Calu3 (cell line): ENCODE measurements around the gene KRTAP10-12. TPM values are rescaled to one million over a fixed set of nuclear protein-coding genes. Genes with fewer than 3 reads are reported as not detected.

Source experiments
- BruUV-seq: library from RNA; stranded (reverse); fragments of 400-500 nt; replicated peaks from 2 replicates; lab custom pipeline; 2021; lab: Mats Ljungman, UMichigan
- CTCF ChIA-PET: fragments of 300-600 bp; sonication (Branson Sonifier 250); formaldehyde crosslinking; loops from one replicate; lab custom pipeline; 2022; ENCODE audit warnings: antibody characterized with exemption; lab: Charles Lee
- DNase-seq: peaks from one replicate; pipeline ENCODE4 v3.0.0; 2022
- H3K27ac Mint-ChIP-seq: one replicate; pipeline ENCODE4 v1.8.0; 2022; ENCODE audit warnings: mixed read lengths; ENCODE audit not compliant: unreplicated experiment
- H3K27me3 Mint-ChIP-seq: one replicate; pipeline ENCODE4 v1.8.0; 2022; ENCODE audit warnings: mixed read lengths; ENCODE audit not compliant: unreplicated experiment
- H3K36me3 Mint-ChIP-seq: one replicate; pipeline ENCODE4 v1.8.0; 2022; ENCODE audit warnings: mild to moderate bottlenecking, moderate library complexity, mixed read lengths; ENCODE audit not compliant: insufficient read depth, unreplicated experiment
- H3K4me1 Mint-ChIP-seq: one replicate; pipeline ENCODE4 v1.8.0; 2022; ENCODE audit warnings: mild to moderate bottlenecking, low read depth, mixed read lengths; ENCODE audit not compliant: unreplicated experiment
- H3K4me3 Mint-ChIP-seq: one replicate; pipeline ENCODE4 v1.8.0; 2022; ENCODE audit warnings: mild to moderate bottlenecking, low read depth, moderate library complexity, mixed read lengths; ENCODE audit not compliant: unreplicated experiment
- H3K9me3 Mint-ChIP-seq: one replicate; pipeline ENCODE4 v1.8.0; 2022; ENCODE audit warnings: low read depth, mixed read lengths; ENCODE audit not compliant: unreplicated experiment
- intact Hi-C: fragments of 100-400 bp; cut with micrococcal nuclease; formaldehyde crosslinking; loops from one replicate; pipeline ENCODE4 v1.10.0; 2022; ENCODE audit not compliant: unreplicated experiment
- total RNA-seq: library from RNA; stranded (reverse); gene quantifications from 2 replicates; pipeline ENCODE4 v1.2.3, GENCODE V29; 2022
- TF ChIP-seq, protein P1 (sequence below): fragments of 200-600 bp; IDR thresholded peaks from one replicate; pipeline ENCODE4 v1.8.0; 2022; ENCODE audit warnings: antibody characterized with exemption; ENCODE audit not compliant: unreplicated experiment

KRTAP10-12 gene
- total RNA-seq, 1 experiment from 2014 or later = not detected

DNA sequence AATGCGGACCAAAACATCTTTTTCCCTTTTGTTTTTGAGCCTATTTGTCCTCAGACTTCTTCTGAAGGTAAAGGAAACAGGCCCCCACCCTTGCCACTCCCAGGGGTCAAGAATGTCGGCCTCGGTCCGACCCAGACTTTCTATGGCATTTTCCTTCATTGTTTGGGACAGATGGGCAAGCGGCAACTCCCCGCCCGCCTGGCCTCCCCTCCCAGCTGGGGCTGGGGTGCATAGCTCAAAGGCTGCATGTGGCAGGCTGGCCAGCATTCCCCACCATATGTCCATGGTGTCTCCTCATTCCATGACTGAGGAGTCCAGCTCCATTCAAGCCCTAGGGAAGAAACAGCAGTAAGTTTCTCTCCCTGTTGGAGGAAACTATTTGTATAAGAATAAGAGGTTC is 43.8 kb downstream of the KRTAP10-12 start:
- H3K4me3 Mint-ChIP-seq = no peak overlapping the region
- no peak for DNase-seq
- no TSS peak for BruUV-seq
- no peaks in the 10 kb centered on the region for H3K4me1 Mint-ChIP-seq
- intact Hi-C loops = no loop called here
- CTCF ChIA-PET = interaction anchor here (0.9 kb wide), 1 partner anchor 10 kb away, joined by 3 read pairs; no protein-coding TSS in a partner anchor
- H3K36me3 Mint-ChIP-seq = no peaks in the 10 kb centered on the region
- TF ChIP-seq, protein P1, sequence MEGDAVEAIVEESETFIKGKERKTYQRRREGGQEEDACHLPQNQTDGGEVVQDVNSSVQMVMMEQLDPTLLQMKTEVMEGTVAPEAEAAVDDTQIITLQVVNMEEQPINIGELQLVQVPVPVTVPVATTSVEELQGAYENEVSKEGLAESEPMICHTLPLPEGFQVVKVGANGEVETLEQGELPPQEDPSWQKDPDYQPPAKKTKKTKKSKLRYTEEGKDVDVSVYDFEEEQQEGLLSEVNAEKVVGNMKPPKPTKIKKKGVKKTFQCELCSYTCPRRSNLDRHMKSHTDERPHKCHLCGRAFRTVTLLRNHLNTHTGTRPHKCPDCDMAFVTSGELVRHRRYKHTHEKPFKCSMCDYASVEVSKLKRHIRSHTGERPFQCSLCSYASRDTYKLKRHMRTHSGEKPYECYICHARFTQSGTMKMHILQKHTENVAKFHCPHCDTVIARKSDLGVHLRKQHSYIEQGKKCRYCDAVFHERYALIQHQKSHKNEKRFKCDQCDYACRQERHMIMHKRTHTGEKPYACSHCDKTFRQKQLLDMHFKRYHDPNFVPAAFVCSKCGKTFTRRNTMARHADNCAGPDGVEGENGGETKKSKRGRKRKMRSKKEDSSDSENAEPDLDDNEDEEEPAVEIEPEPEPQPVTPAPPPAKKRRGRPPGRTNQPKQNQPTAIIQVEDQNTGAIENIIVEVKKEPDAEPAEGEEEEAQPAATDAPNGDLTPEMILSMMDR = no peak
- no peaks in the 10 kb centered on the region for H3K9me3 Mint-ChIP-seq
- H3K27me3 Mint-ChIP-seq = peaks cover 55% of the 10 kb centered on the region
- no peak overlapping the region for H3K27ac Mint-ChIP-seq

DNA sequence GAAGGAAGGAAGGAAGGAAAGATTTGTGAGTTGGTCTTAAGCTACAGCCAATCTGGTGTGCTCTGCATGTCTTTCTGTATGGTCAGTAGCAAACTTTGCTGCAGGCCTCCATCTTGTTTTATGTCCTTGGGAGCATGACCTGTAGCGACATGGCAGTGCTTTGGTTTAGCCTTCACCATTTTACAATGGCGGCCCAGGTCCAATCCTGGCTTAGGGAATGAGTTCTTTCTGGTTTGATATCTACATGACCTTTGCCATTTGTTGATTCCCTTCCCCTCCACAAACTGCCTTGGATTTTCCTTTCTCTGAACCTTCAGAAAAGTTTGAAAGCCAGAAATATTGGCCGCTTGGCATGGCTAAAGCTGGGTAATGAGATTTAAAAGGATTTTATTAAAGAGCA is 44.9 kb downstream of the KRTAP10-12 start:
- H3K27ac Mint-ChIP-seq = no peak overlapping the region
- no peaks in the 10 kb centered on the region for H3K4me1 Mint-ChIP-seq
- no peaks in the 10 kb centered on the region for H3K36me3 Mint-ChIP-seq
- intact Hi-C loops = no loop called here
- TF ChIP-seq, protein P1 = no peak
- CTCF ChIA-PET = interaction anchor here (0.9 to 1.1 kb wide), 3 partner anchors 52 to 232 kb away, joined by 3 to 8 read pairs (median 5); partner anchors contain the start of gene KRTAP12-2
- no TSS peak for BruUV-seq
- peaks cover 46% of the 10 kb centered on the region for H3K27me3 Mint-ChIP-seq
- H3K9me3 Mint-ChIP-seq = no peaks in the 10 kb centered on the region
- no peak for DNase-seq
- H3K4me3 Mint-ChIP-seq = no peak overlapping the region

DNA sequence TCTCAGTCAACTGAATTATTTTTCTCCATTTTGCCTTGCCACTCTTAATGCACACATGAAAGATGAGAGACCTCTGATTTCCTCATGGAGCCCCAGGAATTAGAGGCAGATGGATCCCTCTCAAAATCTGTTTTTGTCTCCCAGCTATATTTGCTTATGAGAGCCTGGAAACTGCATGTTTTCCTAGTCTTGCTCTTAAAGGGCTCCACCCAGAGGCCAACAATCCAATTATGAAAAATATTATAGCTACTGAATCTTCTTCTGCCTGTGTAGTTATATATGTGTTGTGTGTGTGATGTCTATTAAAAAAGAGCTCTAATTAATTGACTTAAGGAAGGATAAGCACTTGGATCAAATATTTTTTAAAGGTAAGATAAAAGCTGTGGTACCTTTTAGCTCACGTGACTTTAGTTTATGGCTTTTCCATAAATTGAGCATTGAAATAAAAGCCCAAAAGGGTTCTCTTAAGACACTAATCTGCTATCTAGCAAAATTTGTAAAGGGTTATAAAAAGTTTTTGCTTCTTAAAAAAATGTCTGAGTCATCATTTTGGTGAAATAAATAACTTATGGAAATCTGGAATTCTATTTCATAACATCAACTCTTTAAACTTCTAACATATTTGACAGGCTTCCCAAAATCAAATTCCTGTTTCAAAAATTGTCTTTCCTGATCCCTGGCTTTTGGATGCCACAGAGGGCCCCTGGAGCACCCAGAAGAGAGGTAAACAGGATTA is 45.6 kb downstream of the KRTAP10-12 start:
- intact Hi-C loops = no loop called here
- Mint-ChIP-seq H3K36me3 (no peaks in the 10 kb centered on the region), H3K27ac (no peak overlapping the region), H3K27me3 (peaks cover 46% of the 10 kb centered on the region), H3K4me3 (no peak overlapping the region), H3K9me3 (no peaks in the 10 kb centered on the region), H3K4me1 (no peaks in the 10 kb centered on the region)
- no peak for DNase-seq
- BruUV-seq = no TSS peak
- TF ChIP-seq, protein P1 = no peak
- CTCF ChIA-PET = interaction anchor here (0.8 to 1.1 kb wide), 4 partner anchors 10 to 232 kb away, joined by 3 to 8 read pairs (median 4); partner anchors contain the start of gene KRTAP12-2

Other genes with a start within 250 kb of the KRTAP10-12 start
- gene LRRC3, start 241.7 kb upstream of the KRTAP10-12 start, total RNA-seq = 0.40 and 0.61 TPM in 2 replicates
- not detected in 2 replicates for gene KRTAP10-1, start 157.0 kb upstream of the KRTAP10-12 start, total RNA-seq
- gene KRTAP10-2, start 145.7 kb upstream of the KRTAP10-12 start, total RNA-seq = not detected in 2 replicates
- not detected in 2 replicates for gene KRTAP10-3, start 138.4 kb upstream of the KRTAP10-12 start, total RNA-seq
- gene KRTAP10-4, start 123.4 kb upstream of the KRTAP10-12 start, total RNA-seq = not detected in 2 replicates
- gene KRTAP10-5, start 116.6 kb upstream of the KRTAP10-12 start, total RNA-seq = not detected in 2 replicates
- gene KRTAP10-6, start 104.7 kb upstream of the KRTAP10-12 start, total RNA-seq = not detected in 2 replicates
- not detected in 2 replicates for gene KRTAP10-7, start 96.6 kb upstream of the KRTAP10-12 start, total RNA-seq
- gene KRTAP10-8, start 85.1 kb upstream of the KRTAP10-12 start, total RNA-seq = not detected in 2 replicates
- gene KRTAP10-9, start 70.1 kb upstream of the KRTAP10-12 start, total RNA-seq = not detected in 2 replicates
- gene KRTAP10-10, start 59.8 kb upstream of the KRTAP10-12 start, total RNA-seq = not detected in 2 replicates
- not detected in 2 replicates for gene KRTAP10-11, start 50.8 kb upstream of the KRTAP10-12 start, total RNA-seq
- gene KRTAP12-4, start 42.5 kb upstream of the KRTAP10-12 start, total RNA-seq = not detected in 2 replicates
- not detected in 2 replicates for gene KRTAP12-3, start 39.2 kb upstream of the KRTAP10-12 start, total RNA-seq
- gene KRTAP12-2, start 30.2 kb upstream of the KRTAP10-12 start, total RNA-seq = not detected in 2 replicates
- gene KRTAP12-1, start 15.0 kb upstream of the KRTAP10-12 start, total RNA-seq = not detected in 2 replicates
- gene TSPEAR, start 14.4 kb downstream of the KRTAP10-12 start, total RNA-seq = not detected in 2 replicates
- 61.7 and 70.8 TPM in 2 replicates for gene UBE2G2, start 104.6 kb downstream of the KRTAP10-12 start, total RNA-seq
- 56.7 and 58.1 TPM in 2 replicates for gene SUMO3, start 120.9 kb downstream of the KRTAP10-12 start, total RNA-seq
- gene PTTG1IP, start 176.5 kb downstream of the KRTAP10-12 start, total RNA-seq = 135 and 136 TPM in 2 replicates
- 0.42 and 0.47 TPM in 2 replicates for gene ITGB2, start 223.7 kb downstream of the KRTAP10-12 start, total RNA-seq
- gene SLX9, start 242.9 kb downstream of the KRTAP10-12 start, total RNA-seq = 24.6 and 28.6 TPM in 2 replicates